GM18502 (cell line): ENCODE data around the gene CCDC146.
"Not testable (repeated sequence)": the region's sequence is repeated elsewhere in the genome, so short reads cannot be mapped to it uniquely, and the experiment has no call there.

ENCODE experiments used
- ATAC-seq: cut with Tn5 transposase; IDR thresholded peaks from one replicate; pipeline ENCODE4 v1.9.1; 2021; ENCODE audit warnings: mild to moderate bottlenecking; ENCODE audit not compliant: unreplicated experiment, poor library complexity

CCDC146 gene

GRCh38 chr7:77320137-77320536, 197.7 kb downstream of the CCDC146 start:
- ATAC-seq: no peak

GRCh38 chr7:77320714-77321113, 198.3 kb downstream of the CCDC146 start:
- ATAC-seq: no peak

- no peak for ATAC-seq
These were observed 198.9 kb downstream of the CCDC146 start for GRCh38 chr7:77321300-77321699.

GRCh38 chr7:77326131-77326530, 203.7 kb downstream of the CCDC146 start:
- ATAC-seq: no peak

- no peak for ATAC-seq
These were observed 204.9 kb downstream of the CCDC146 start for GRCh38 chr7:77327067-77327931.

GRCh38 chr7:77327932-77328628, 205.7 kb downstream of the CCDC146 start:
- ATAC-seq: no peak

GRCh38 chr7:77328669-77329068, 206.3 kb downstream of the CCDC146 start:
- ATAC-seq: no peak

GRCh38 chr7:77329466-77330168, 207.2 kb downstream of the CCDC146 start:
- peak; percentile 17 for ATAC-seq

- ATAC-seq: peak; percentile 61
These were observed 207.9 kb downstream of the CCDC146 start for GRCh38 chr7:77330169-77330882.

GRCh38 chr7:77331938-77332695, 209.7 kb downstream of the CCDC146 start:
- peak; percentile 81 for ATAC-seq

GRCh38 chr7:77334039-77334438, 211.6 kb downstream of the CCDC146 start:
- not testable (repeated sequence) for ATAC-seq

- no peak for ATAC-seq
These were observed 213.2 kb downstream of the CCDC146 start for GRCh38 chr7:77335581-77335980.

GRCh38 chr7:77337456-77337990, 215.1 kb downstream of the CCDC146 start:
- no peak for ATAC-seq

GRCh38 chr7:77338260-77338659, 215.8 kb downstream of the CCDC146 start:
- no peak for ATAC-seq

- no peak for ATAC-seq
These were observed 216.6 kb downstream of the CCDC146 start for GRCh38 chr7:77338883-77339629.

- no peak for ATAC-seq
These were observed 217.3 kb downstream of the CCDC146 start for GRCh38 chr7:77339726-77340125.
